HCT116 (cell line): ENCODE data around the gene FAM234B. TPM values are rescaled to one million over a fixed set of nuclear protein-coding genes. Genes with fewer than 3 reads are reported as not detected.

Source experiments
- ATAC-seq: fragments of 200-7000 bp; cut with Tn5 transposase; 2 replicates; pipeline ENCODE4 v1.9.1; 2020; ENCODE audit warnings: mild to moderate bottlenecking, moderate library complexity
- BruUV-seq: library from RNA; stranded (reverse); fragments of 400-500 nt; replicated peaks from 2 replicates; lab custom pipeline; 2021; lab: Mats Ljungman, UMichigan
- CTCF ChIA-PET: fragments of 300-600 bp; sonication (Branson Sonifier 250); formaldehyde crosslinking; loops from one replicate; lab custom pipeline; 2021; ENCODE audit warnings: antibody characterized with exemption; lab: Charles Lee
- POLR2A ChIA-PET: fragments of 300-600, 350-600 bp; sonication (Branson Sonifier 250); formaldehyde crosslinking; loops from one replicate; lab custom pipeline; 2021; ENCODE audit warnings: antibody characterized with exemption; lab: Charles Lee
- RAD21 ChIA-PET, 2 experiments: fragments of 300-600 bp; sonication (Branson Sonifier 250); formaldehyde crosslinking; loops; one replicate each; lab custom pipeline; 2023; ENCODE audit warnings: low total read pairs in 2 of 2; ENCODE audit not compliant: uncharacterized antibody in 2 of 2, unreplicated experiment in 2 of 2, low non-redundant PET in 1 of 2; lab: Charles Lee
- DNase-seq: peaks from one replicate; pipeline ENCODE4 v3.0.0-alpha.2; 2010; ENCODE audit warnings: low read depth, low spot score
- H2AFZ ChIP-seq: fragments of 200-600 bp; shearing (Covaris generic), sonication (generic); 2 replicates; pipeline ENCODE4 v1.6.1; 2017; ENCODE audit warnings: low read depth, mixed run types, mixed read lengths, antibody characterized with exemption, low read length; ENCODE audit not compliant: poor library complexity, severe bottlenecking
- H3K27ac ChIP-seq: 2 replicates; pipeline ENCODE4 v1.5.1; 2012; ENCODE audit warnings: low read depth, low read length
- H3K27me3 ChIP-seq: fragments of 200-600 bp; sonication (generic); 2 replicates; pipeline ENCODE4 v1.6.1; 2016; ENCODE audit warnings: mixed run types, low read length, mixed read lengths; ENCODE audit not compliant: insufficient read depth
- H3K36me3 ChIP-seq, 2 experiments: fragments of 200-500 bp in 1 of 2; fragments of 200-600 bp in 1 of 2; sonication (Bioruptor generic) in 1 of 2; sonication (generic) in 1 of 2; 2 replicates each; pipeline versions ENCODE4 v1.5.1 to v1.6.1; 2014 to 2016; ENCODE audit warnings: low read length in 2 of 2, inconsistent platforms in 1 of 2, mixed read lengths in 1 of 2, mixed run types in 1 of 2; ENCODE audit not compliant: insufficient read depth in 2 of 2, control insufficient read depth in 1 of 2
- H3K4me1 ChIP-seq, 2 experiments: fragments of 200-600 bp in 1 of 2; sonication (generic) in 1 of 2; 2 replicates each; pipeline versions ENCODE4 v1.5.1 to v1.6.1; 2012 to 2017; ENCODE audit warnings: low read length in 2 of 2, inconsistent platforms in 1 of 2, mild to moderate bottlenecking in 1 of 2, mixed read lengths in 1 of 2, mixed run types in 1 of 2, moderate library complexity in 1 of 2; ENCODE audit not compliant: insufficient read depth in 2 of 2, control insufficient read depth in 1 of 2
- H3K4me2 ChIP-seq: fragments of 200-600 bp; sonication (generic); 2 replicates; pipeline ENCODE4 v1.6.1; 2017; ENCODE audit warnings: mixed run types, low read length, mixed read lengths
- H3K4me3 ChIP-seq, 2 experiments: fragments of 200-600 bp in 1 of 2; sonication (generic) in 1 of 2; replicated peaks in 1 of 2; 2 replicates each; pipeline ENCODE4 v1.5.1; 2011 to 2016; ENCODE audit warnings: low read length in 2 of 2, control low read depth in 1 of 2, low read depth in 1 of 2, mild to moderate bottlenecking in 1 of 2, mixed read lengths in 1 of 2, mixed run types in 1 of 2
- H3K79me2 ChIP-seq: fragments of 200-600 bp; sonication (generic); 2 replicates; pipeline ENCODE4 v1.6.1; 2017; ENCODE audit warnings: mild to moderate bottlenecking, mixed run types, low read length, moderate library complexity, mixed read lengths; ENCODE audit not compliant: insufficient read depth
- H3K9ac ChIP-seq: fragments of 200-600 bp; sonication (generic); 2 replicates; pipeline ENCODE4 v1.6.1; 2016; ENCODE audit warnings: low read length, mixed read lengths
- H3K9me2 ChIP-seq: fragments of 200-600 bp; sonication (generic), shearing (Covaris generic); 2 replicates; pipeline ENCODE4 v1.6.1; 2017; ENCODE audit warnings: mixed run types, mild to moderate bottlenecking, moderate library complexity; ENCODE audit not compliant: insufficient read depth
- H3K9me3 ChIP-seq, 2 experiments: fragments of 200-500 bp in 1 of 2; fragments of 200-600 bp in 1 of 2; sonication (Bioruptor generic) in 1 of 2; sonication (generic) in 1 of 2; 2 replicates each; pipeline ENCODE4 v1.6.1; 2014 to 2017; ENCODE audit warnings: low read length in 2 of 2, mixed read lengths in 2 of 2, inconsistent platforms in 1 of 2, low read depth in 1 of 2, mild to moderate bottlenecking in 1 of 2, mixed run types in 1 of 2, moderate library complexity in 1 of 2; ENCODE audit not compliant: control insufficient read depth in 1 of 2, insufficient read depth in 1 of 2
- H4K20me1 ChIP-seq: fragments of 200-600 bp; sonication (generic), shearing (Covaris generic); 2 replicates; pipeline ENCODE4 v1.6.1; 2017; ENCODE audit warnings: mixed run types, mild to moderate bottlenecking, moderate library complexity; ENCODE audit not compliant: insufficient read depth
- ELF1 ChIP-seq: IDR thresholded peaks from 2 replicates; pipeline ENCODE4 v1.6.1; 2012; ENCODE audit warnings: low read depth, borderline replicate concordance
- SIN3A ChIP-seq: IDR thresholded peaks from 2 replicates; pipeline ENCODE4 v1.6.1; 2012; ENCODE audit warnings: low read depth
- intact Hi-C: fragments of 100-400 bp; cut with micrococcal nuclease; formaldehyde crosslinking; loops from 2 replicates; pipeline ENCODE4 v1.10.0; 2022
- total RNA-seq: library from RNA; stranded (reverse); gene quantifications from one replicate; pipeline ENCODE4 v1.2.1, GENCODE V29; 2021; ENCODE audit not compliant: unreplicated experiment
- TF ChIP-seq, protein P1 (sequence below), 3 experiments: fragments of 200-600 bp in 1 of 3; sonication (generic) in 1 of 3; IDR thresholded peaks in 2 of 3; conservative IDR thresholded peaks in 1 of 3; 2 replicates each; pipeline ENCODE4 v1.5.1; 2012 to 2017; ENCODE audit warnings: low read depth in 2 of 3, low read length in 2 of 3, antibody characterized with exemption in 1 of 3, borderline replicate concordance in 1 of 3, control low read depth in 1 of 3, mild to moderate bottlenecking in 1 of 3, mixed read lengths in 1 of 3, mixed run types in 1 of 3, moderate library complexity in 1 of 3; ENCODE audit not compliant: insufficient read depth in 1 of 3
- TF ChIP-seq, protein P2 (sequence below): IDR thresholded peaks from 2 replicates; pipeline ENCODE4 v1.6.1; 2012; ENCODE audit warnings: low read depth

Gene FAM234B
- total RNA-seq, 1 experiment from 2014 or later, result 15.9 TPM

DNA sequence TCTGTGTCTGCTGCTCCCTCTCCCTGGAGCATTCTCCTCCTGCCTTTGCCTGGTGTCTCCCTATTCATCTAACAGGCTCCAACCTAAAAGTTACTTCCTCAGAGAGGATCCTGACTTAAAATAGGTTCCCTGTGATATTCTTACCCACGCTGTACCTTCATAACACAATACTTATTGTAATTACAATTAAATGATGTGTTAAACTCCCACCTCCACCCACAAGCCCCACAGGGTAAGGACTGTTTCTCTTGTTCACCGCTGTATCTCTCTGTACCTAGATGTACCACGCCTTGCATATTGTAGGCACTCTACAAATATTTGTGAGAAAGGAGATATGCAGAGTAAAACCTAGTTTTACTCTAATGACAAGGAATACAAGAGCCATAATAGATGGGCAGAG is 49.1 kb upstream of the FAM234B start:
- ChIA-PET RAD21 (interaction anchor here in 1 of 2 experiments (0.6 kb wide), 1 partner anchor 208 kb away, joined by 5 read pairs; no protein-coding TSS in a partner anchor), POLR2A (interaction anchor here (0.7 kb wide), 1 partner anchor 351 kb away, joined by 3 read pairs; no protein-coding TSS in a partner anchor)
- no peak for DNase-seq
- TF ChIP-seq SIN3A (no peak), ELF1 (no peak)
- TF ChIP-seq, protein P1, sequence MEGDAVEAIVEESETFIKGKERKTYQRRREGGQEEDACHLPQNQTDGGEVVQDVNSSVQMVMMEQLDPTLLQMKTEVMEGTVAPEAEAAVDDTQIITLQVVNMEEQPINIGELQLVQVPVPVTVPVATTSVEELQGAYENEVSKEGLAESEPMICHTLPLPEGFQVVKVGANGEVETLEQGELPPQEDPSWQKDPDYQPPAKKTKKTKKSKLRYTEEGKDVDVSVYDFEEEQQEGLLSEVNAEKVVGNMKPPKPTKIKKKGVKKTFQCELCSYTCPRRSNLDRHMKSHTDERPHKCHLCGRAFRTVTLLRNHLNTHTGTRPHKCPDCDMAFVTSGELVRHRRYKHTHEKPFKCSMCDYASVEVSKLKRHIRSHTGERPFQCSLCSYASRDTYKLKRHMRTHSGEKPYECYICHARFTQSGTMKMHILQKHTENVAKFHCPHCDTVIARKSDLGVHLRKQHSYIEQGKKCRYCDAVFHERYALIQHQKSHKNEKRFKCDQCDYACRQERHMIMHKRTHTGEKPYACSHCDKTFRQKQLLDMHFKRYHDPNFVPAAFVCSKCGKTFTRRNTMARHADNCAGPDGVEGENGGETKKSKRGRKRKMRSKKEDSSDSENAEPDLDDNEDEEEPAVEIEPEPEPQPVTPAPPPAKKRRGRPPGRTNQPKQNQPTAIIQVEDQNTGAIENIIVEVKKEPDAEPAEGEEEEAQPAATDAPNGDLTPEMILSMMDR (IDR thresholded peaks at IDR 0.05 in 2 of 3, conservative IDR thresholded peaks at IDR 0.05 in 1 of 3; ENCODE audit: borderline replicate concordance in 1 of 3, insufficient read depth in 1 of 3, low read depth in 2 of 3, low read length in 2 of 3), result no peak
- TF ChIP-seq, protein P2, sequence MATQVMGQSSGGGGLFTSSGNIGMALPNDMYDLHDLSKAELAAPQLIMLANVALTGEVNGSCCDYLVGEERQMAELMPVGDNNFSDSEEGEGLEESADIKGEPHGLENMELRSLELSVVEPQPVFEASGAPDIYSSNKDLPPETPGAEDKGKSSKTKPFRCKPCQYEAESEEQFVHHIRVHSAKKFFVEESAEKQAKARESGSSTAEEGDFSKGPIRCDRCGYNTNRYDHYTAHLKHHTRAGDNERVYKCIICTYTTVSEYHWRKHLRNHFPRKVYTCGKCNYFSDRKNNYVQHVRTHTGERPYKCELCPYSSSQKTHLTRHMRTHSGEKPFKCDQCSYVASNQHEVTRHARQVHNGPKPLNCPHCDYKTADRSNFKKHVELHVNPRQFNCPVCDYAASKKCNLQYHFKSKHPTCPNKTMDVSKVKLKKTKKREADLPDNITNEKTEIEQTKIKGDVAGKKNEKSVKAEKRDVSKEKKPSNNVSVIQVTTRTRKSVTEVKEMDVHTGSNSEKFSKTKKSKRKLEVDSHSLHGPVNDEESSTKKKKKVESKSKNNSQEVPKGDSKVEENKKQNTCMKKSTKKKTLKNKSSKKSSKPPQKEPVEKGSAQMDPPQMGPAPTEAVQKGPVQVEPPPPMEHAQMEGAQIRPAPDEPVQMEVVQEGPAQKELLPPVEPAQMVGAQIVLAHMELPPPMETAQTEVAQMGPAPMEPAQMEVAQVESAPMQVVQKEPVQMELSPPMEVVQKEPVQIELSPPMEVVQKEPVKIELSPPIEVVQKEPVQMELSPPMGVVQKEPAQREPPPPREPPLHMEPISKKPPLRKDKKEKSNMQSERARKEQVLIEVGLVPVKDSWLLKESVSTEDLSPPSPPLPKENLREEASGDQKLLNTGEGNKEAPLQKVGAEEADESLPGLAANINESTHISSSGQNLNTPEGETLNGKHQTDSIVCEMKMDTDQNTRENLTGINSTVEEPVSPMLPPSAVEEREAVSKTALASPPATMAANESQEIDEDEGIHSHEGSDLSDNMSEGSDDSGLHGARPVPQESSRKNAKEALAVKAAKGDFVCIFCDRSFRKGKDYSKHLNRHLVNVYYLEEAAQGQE, result no peak
- TF ChIP-seq, all 23 proteins: peak for 0
- no peaks in the 10 kb centered on the region for H3K27me3 ChIP-seq
- CTCF ChIA-PET, result no interaction called here
- no peak overlapping the region for H3K27ac ChIP-seq
- no peak overlapping the region for H2AFZ ChIP-seq
- H3K4me1 ChIP-seq, result peaks cover 0 to 11% of the 10 kb centered on the region in 2 experiments; a peak in 2 of 4 replicates
- no peaks in the 10 kb centered on the region for H4K20me1 ChIP-seq
- ATAC-seq, result no peak
- H3K9ac ChIP-seq, result no peak overlapping the region
- no TSS peak for BruUV-seq
- H3K9me2 ChIP-seq, result no peaks in the 10 kb centered on the region
- peaks cover 25% of the 10 kb centered on the region for H3K79me2 ChIP-seq
- H3K36me3 ChIP-seq, result no peaks in the 10 kb centered on the region; a peak in 1 of 4 replicates
- H3K4me3 ChIP-seq, result no peak overlapping the region
- H3K4me2 ChIP-seq, result no peak overlapping the region
- intact Hi-C loops, result no loop called here
- H3K9me3 ChIP-seq, result no peaks in the 10 kb centered on the region
